H9 (cell line): ENCODE measurements around the gene STK17B. TPM values are rescaled to one million over a fixed set of nuclear protein-coding genes. Genes with fewer than 3 reads are reported as not detected.
A peak's percentile ranks its signal among the peaks of the same experiment; 100 is the strongest.

Source experiments
- DNase-seq: peaks from one replicate; pipeline ENCODE4 v3.0.0-alpha.2; 2017
- H2AFZ ChIP-seq: one replicate; pipeline ENCODE4 v1.6.1; 2013; ENCODE audit warnings: mild to moderate bottlenecking, low read length, control low read depth, moderate library complexity
- H2AK5ac ChIP-seq: 2 replicates; pipeline ENCODE4 v1.6.1; 2013; ENCODE audit warnings: low read length, control low read depth, mixed read lengths; ENCODE audit not compliant: insufficient read length
- H2BK120ac ChIP-seq: one replicate; pipeline ENCODE4 v1.6.1; 2013; ENCODE audit warnings: low read depth, mild to moderate bottlenecking, low read length, control low read depth, inconsistent platforms; ENCODE audit not compliant: poor library complexity, severe bottlenecking
- H2BK12ac ChIP-seq: 2 replicates; pipeline ENCODE4 v1.6.1; 2013; ENCODE audit warnings: low read length, control low read depth, mixed read lengths, low read depth; ENCODE audit not compliant: insufficient read length
- H2BK15ac ChIP-seq: 2 replicates; pipeline ENCODE4 v1.6.1; 2013; ENCODE audit warnings: low read depth, low read length, control low read depth
- H2BK20ac ChIP-seq: one replicate; pipeline ENCODE4 v1.6.1; 2013; ENCODE audit warnings: low read depth, mild to moderate bottlenecking, low read length, control low read depth, inconsistent platforms; ENCODE audit not compliant: poor library complexity, severe bottlenecking
- H2BK5ac ChIP-seq: 2 replicates; pipeline ENCODE4 v1.6.1; 2013; ENCODE audit warnings: low read length, control low read depth, mixed read lengths; ENCODE audit not compliant: insufficient read length
- H3K14ac ChIP-seq: 2 replicates; pipeline ENCODE4 v1.6.1; 2013; ENCODE audit warnings: low read length, control low read depth; ENCODE audit not compliant: insufficient read depth
- H3K18ac ChIP-seq: 2 replicates; pipeline ENCODE4 v1.6.1; 2013; ENCODE audit warnings: low read depth, mild to moderate bottlenecking, mixed read lengths, low read length, control low read depth; ENCODE audit not compliant: insufficient read length
- H3K23ac ChIP-seq: 2 replicates; pipeline ENCODE4 v1.6.1; 2013; ENCODE audit warnings: low read length, control low read depth, mixed read lengths, low read depth; ENCODE audit not compliant: insufficient read length
- H3K23me2 ChIP-seq: 2 replicates; pipeline ENCODE4 v1.6.1; 2013; ENCODE audit warnings: low read depth, mild to moderate bottlenecking, mixed read lengths, low read length, control low read depth; ENCODE audit not compliant: insufficient read length, poor library complexity, severe bottlenecking
- H3K27ac ChIP-seq: 2 replicates; pipeline ENCODE4 v1.5.1; 2013; ENCODE audit warnings: low read length, control low read depth, mixed read lengths, low read depth; ENCODE audit not compliant: insufficient read length
- H3K27me3 ChIP-seq: 2 replicates; pipeline ENCODE4 v1.6.1; 2013; ENCODE audit warnings: low read length, control low read depth, inconsistent platforms; ENCODE audit not compliant: insufficient read depth
- H3K4ac ChIP-seq: 2 replicates; pipeline ENCODE4 v1.6.1; 2013; ENCODE audit warnings: low read depth, mild to moderate bottlenecking, control low read depth, inconsistent platforms, low read length, moderate library complexity
- H3K4me1 ChIP-seq: 2 replicates; pipeline ENCODE4 v1.6.1; 2013; ENCODE audit warnings: low read length, control low read depth, inconsistent platforms; ENCODE audit not compliant: insufficient read depth
- H3K4me2 ChIP-seq: 2 replicates; pipeline ENCODE4 v1.6.1; 2013; ENCODE audit warnings: low read length, control low read depth, mixed read lengths; ENCODE audit not compliant: insufficient read length, insufficient read depth
- H3K56ac ChIP-seq: 2 replicates; pipeline ENCODE4 v1.6.1; 2013; ENCODE audit warnings: low read depth, mild to moderate bottlenecking, mixed read lengths, low read length, control low read depth; ENCODE audit not compliant: insufficient read length
- H3K79me1 ChIP-seq: 2 replicates; pipeline ENCODE4 v1.6.1; 2013; ENCODE audit warnings: low read depth, mild to moderate bottlenecking, moderate library complexity, low read length, control low read depth, inconsistent platforms; ENCODE audit not compliant: insufficient read depth, poor library complexity, severe bottlenecking
- H3K79me2 ChIP-seq: 2 replicates; pipeline ENCODE4 v1.6.1; 2013; ENCODE audit warnings: low read length, control low read depth, inconsistent platforms; ENCODE audit not compliant: insufficient read depth
- H3K9ac ChIP-seq: 2 replicates; pipeline ENCODE4 v1.6.1; 2013; ENCODE audit warnings: low read length, control low read depth, mixed read lengths; ENCODE audit not compliant: insufficient read length; ENCODE audit errors: extremely low read depth
- H3K9me3 ChIP-seq: one replicate; pipeline ENCODE4 v1.6.1; 2013; ENCODE audit warnings: low read depth, low read length, inconsistent platforms; ENCODE audit not compliant: control insufficient read depth
- H3T11ph ChIP-seq: one replicate; pipeline ENCODE4 v1.6.1; 2013; ENCODE audit warnings: mild to moderate bottlenecking, low read length, control low read depth, inconsistent platforms
- H4K20me1 ChIP-seq: one replicate; pipeline ENCODE4 v1.6.1; 2013; ENCODE audit not compliant: control insufficient read depth, insufficient read length, insufficient read depth
- H4K5ac ChIP-seq: 2 replicates; pipeline ENCODE4 v1.6.1; 2013; ENCODE audit warnings: low read depth, mild to moderate bottlenecking, mixed read lengths, low read length, control low read depth; ENCODE audit not compliant: insufficient read length
- H4K8ac ChIP-seq: replicated peaks from 2 replicates; pipeline ENCODE4 v1.6.1; 2013; ENCODE audit warnings: low read length, control low read depth, mixed read lengths, low read depth; ENCODE audit not compliant: insufficient read length
- H4K91ac ChIP-seq: 2 replicates; pipeline ENCODE4 v1.6.1; 2013; ENCODE audit warnings: low read depth, mild to moderate bottlenecking, moderate library complexity, mixed read lengths, low read length, control low read depth; ENCODE audit not compliant: insufficient read length
- H3K27ac Mint-ChIP-seq, 3 experiments: 2 replicates in 2 of 3; 3 replicates in 1 of 3; pipeline ENCODE4 v1.8.0; 2020 to 2021; ENCODE audit warnings: mixed read lengths in 3 of 3, mild to moderate bottlenecking in 1 of 3, moderate library complexity in 1 of 3
- H3K27me3 Mint-ChIP-seq: 2 replicates; pipeline ENCODE4 v1.8.0; 2021; ENCODE audit warnings: low read depth, mild to moderate bottlenecking, moderate library complexity, mixed read lengths
- H3K36me3 Mint-ChIP-seq, 3 experiments: 2 replicates in 2 of 3; 3 replicates in 1 of 3; pipeline ENCODE4 v1.8.0; 2020 to 2021; ENCODE audit warnings: low read depth in 3 of 3, mixed read lengths in 3 of 3; ENCODE audit not compliant: insufficient read depth in 1 of 3
- H3K4me1 Mint-ChIP-seq, 2 experiments: 2 replicates each; pipeline ENCODE4 v1.8.0; 2020; ENCODE audit warnings: mixed read lengths in 2 of 2
- H3K4me3 Mint-ChIP-seq, 2 experiments: 2 replicates in 1 of 2; 3 replicates in 1 of 2; pipeline ENCODE4 v1.8.0; 2020 to 2021; ENCODE audit warnings: mild to moderate bottlenecking in 2 of 2, mixed read lengths in 2 of 2, moderate library complexity in 1 of 2
- H3K9me3 Mint-ChIP-seq, 2 experiments: 2 replicates in 1 of 2; 3 replicates in 1 of 2; pipeline ENCODE4 v1.8.0; 2020; ENCODE audit warnings: mild to moderate bottlenecking in 2 of 2, mixed read lengths in 2 of 2, moderate library complexity in 1 of 2
- CTCF ChIP-seq: fragments of 200-600 bp; sonication (generic); conservative IDR thresholded peaks from 3 replicates; pipeline ENCODE4 v1.8.0; 2021; ENCODE audit warnings: antibody characterized with exemption, mild to moderate bottlenecking
- WGBS: extraction: QIAGEN DNeasy Blood & Tissue Kit; methylation state at CpG from one replicate; pipeline ENCODE4 v1.1.7; 2013; ENCODE audit warnings: missing lambda C conversion rate, low lambda C conversion rate, mixed read lengths; ENCODE audit not compliant: insufficient read length; ENCODE audit errors: extremely low coverage; 5-methylcytosine and 5-hydroxymethylcytosine counted together
- total RNA-seq: library from RNA; stranded (reverse); gene quantifications from 2 replicates; pipeline ENCODE4 v1.2.1, GENCODE V29; 2021

The STK17B gene
- total RNA-seq, 1 experiment from 2014 or later, result 6.1 TPM

GRCh38 chr2:196170606-196171247, 651 bp downstream of the STK17B start:
- Histone ChIP-seq H2BK120ac (no peak overlapping the region), H2BK12ac (no peak overlapping the region), H2BK15ac (no peak overlapping the region), H2AK5ac (no peak overlapping the region), H3K27ac (no peak overlapping the region), H3K79me2 (peaks cover 1% of the 10 kb centered on the region; the same call in 1 of the 2 replicates), H3K4me2 (peak overlapping the region; percentile 99), H3K9me3 (no peaks in the 10 kb centered on the region), H3T11ph (no peak overlapping the region), H4K8ac (no peak overlapping the region), H3K4me1 (peaks cover 5% of the 10 kb centered on the region; the same call in 1 of the 2 replicates), H4K91ac (no peak overlapping the region), H3K23me2 (peaks cover 11% of the 10 kb centered on the region), H2BK20ac (no peak overlapping the region), H3K14ac (peak overlapping the region; percentile 65; the same call in 1 of the 2 replicates), H4K20me1 (no peaks in the 10 kb centered on the region), H4K5ac (no peak overlapping the region), H2AFZ (no peak overlapping the region), H3K23ac (no peak overlapping the region), H2BK5ac (no peak overlapping the region), H3K4ac (no peak overlapping the region), H3K9ac (peak overlapping the region; percentile 82), H3K56ac (no peak overlapping the region), H3K79me1 (no peaks in the 10 kb centered on the region), H3K27me3 (no peaks in the 10 kb centered on the region), H3K18ac (no peak overlapping the region)
- Mint-ChIP-seq H3K4me3 (peak overlapping the region; percentile 73 to 93), H3K9me3 (no peaks in the 10 kb centered on the region), H3K27ac (peak overlapping the region in 2 of 3 experiments; percentile 76 to 94; a peak in 2 of 7 replicates), H3K36me3 (no peaks in the 10 kb centered on the region), H3K27me3 (peaks cover 23% of the 10 kb centered on the region), H3K4me1 (peaks cover 38 to 48% of the 10 kb centered on the region in 2 experiments)
- DNase-seq, result peak; percentile 29
- no peak for TF ChIP-seq CTCF
- no CpG with 5 or more reads among the region's 54 CpGs for WGBS
